HFF-Myc (cell line): ENCODE results near the gene SLC18A3.

Experiments used
- DNase-seq: peaks from one replicate; pipeline ENCODE4 v3.0.0-alpha.2; 2011; ENCODE audit warnings: low read depth; ENCODE audit errors: extremely low read depth
- H3K4me3 ChIP-seq: replicated peaks from 2 replicates; pipeline ENCODE4 v1.5.1; 2011; ENCODE audit warnings: low read depth, mild to moderate bottlenecking, control low read depth, low read length
- CTCF ChIP-seq: IDR thresholded peaks from 2 replicates; pipeline ENCODE4 v1.5.1; 2012; ENCODE audit warnings: mild to moderate bottlenecking, low read depth, low read length, control low read depth; ENCODE audit errors: missing control alignments

Gene SLC18A3

DNA sequence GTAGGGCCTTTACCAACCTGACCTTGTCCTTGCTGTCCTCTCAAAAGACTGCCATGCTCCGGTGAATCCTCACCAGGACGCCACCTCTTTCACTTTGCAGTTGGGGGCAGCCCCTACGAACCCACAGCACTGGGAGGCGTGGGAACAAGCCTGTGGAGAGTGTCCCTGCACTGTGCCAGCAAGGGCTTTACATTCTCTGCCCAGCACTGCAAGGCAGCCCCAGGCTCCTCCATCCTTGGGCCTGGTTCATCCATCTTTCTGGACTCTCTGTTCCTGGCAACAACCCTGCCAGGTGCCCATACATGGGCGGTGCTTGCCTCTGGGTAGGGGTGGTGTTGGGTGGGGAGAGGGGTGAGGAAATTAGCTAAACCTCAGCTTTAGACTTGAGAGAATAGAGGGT is 5.1 kb downstream of the SLC18A3 start:
- TF ChIP-seq CTCF = no peak
- no peak for DNase-seq
- no peak overlapping the region for H3K4me3 ChIP-seq

DNA sequence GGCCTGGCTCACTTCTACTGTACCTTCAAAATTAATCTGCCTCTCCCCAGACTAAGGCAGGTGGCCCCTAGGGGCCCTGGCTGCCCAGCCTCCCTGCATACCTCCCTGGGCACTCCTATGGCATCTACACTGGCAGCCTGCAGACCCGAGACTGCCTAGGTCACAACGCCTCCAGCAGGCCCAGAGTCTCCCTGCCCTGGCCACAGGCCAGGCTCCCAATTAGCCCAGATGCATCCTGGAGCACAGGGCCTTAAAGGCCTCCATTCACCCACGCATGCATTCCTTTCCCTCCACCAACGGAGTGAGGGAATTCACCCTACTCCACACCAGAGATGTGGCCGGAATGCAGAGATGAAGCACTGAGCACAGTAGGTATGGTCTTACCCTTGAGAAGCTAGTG is 5.6 kb downstream of the SLC18A3 start:
- no peak for TF ChIP-seq CTCF
- no peak overlapping the region for H3K4me3 ChIP-seq
- DNase-seq = no peak

- DNase-seq = no peak
- no peak for TF ChIP-seq CTCF
- H3K4me3 ChIP-seq = no peak overlapping the region
Observed at GRCh38 chr10:49616421-49617101, 6.5 kb downstream of the SLC18A3 start.

DNA sequence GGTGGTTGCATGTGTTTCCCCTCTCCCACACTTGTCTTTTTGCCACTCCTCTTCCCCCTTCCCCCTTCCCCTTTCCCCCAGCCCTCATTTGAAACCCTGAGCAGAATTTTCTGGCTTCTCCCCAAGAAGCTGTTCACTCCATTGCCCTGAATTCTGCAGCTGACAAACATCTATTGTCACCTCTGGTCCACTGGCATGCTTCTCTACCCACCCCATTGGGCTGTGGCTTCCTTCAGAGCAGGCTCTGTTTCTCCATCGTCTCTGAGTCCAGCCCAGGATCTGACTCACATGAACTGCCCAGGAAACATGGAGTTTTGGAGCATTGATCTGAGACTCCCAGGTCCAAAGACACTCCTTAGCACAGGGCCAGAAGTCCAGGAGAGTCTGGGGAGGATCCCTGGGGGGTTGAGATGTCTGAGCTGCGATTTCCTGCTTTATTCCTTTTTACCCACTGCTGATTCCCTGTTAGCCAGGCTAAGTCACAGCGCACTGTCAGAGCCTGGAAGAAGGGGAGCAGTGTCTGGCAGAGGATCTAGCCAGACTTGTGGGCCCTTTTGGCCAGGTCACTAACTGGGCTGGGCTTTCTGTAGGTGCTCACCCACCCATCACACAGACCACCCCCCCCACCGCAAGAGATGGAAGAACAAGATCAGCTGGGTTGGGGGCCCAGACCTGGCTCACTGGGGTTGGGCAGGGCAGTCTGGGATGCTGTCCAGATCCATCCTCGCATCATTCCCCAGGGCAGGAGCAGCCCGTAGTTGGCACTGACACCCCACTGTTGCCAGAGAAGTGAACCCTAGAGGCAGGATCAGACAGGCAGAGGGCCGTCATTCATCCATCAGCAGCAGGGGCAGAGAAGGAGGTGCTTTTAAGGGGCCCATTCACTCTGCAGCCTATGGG is 7.3 kb downstream of the SLC18A3 start:
- no peak for TF ChIP-seq CTCF
- no peak overlapping the region for H3K4me3 ChIP-seq
- DNase-seq = no peak

GRCh38 chr10:49618821-49619220 is 8.7 kb downstream of the SLC18A3 start:
- no peak for DNase-seq
- no peak overlapping the region for H3K4me3 ChIP-seq
- TF ChIP-seq CTCF = no peak

- DNase-seq = no peak
- no peak overlapping the region for H3K4me3 ChIP-seq
- TF ChIP-seq CTCF = no peak
Observed at GRCh38 chr10:49619613-49620012, 9.5 kb downstream of the SLC18A3 start.
